Glomerular endothelial cell (primary cell): ENCODE data around the gene IL17C. TPM values are rescaled to one million over a fixed set of nuclear protein-coding genes. Genes with fewer than 3 reads are reported as not detected.

Experiments used
- DNase-seq: peaks from one replicate; pipeline ENCODE4 v3.0.0-alpha.2; 2011; ENCODE audit warnings: low read depth, low spot score; ENCODE audit errors: extremely low read depth
- total RNA-seq: library from RNA; depleted of rRNA; stranded (reverse); fragments of >200 nt; gene quantifications from 2 replicates; pipeline ENCODE4 v1.2.3, GENCODE V29; 2015

IL17C gene
- total RNA-seq, 1 donor from 2014 or later = not detected

- DNase-seq = no peak
Observed at GRCh38 chr16:88624977-88625576, 13.3 kb upstream of the IL17C start.

- DNase-seq = no peak
Observed at GRCh38 chr16:88626646-88627045, 11.7 kb upstream of the IL17C start.

- no peak for DNase-seq
Observed at GRCh38 chr16:88627531-88628411, 10.6 kb upstream of the IL17C start.

GRCh38 chr16:88628512-88628974, 9.8 kb upstream of the IL17C start:
- DNase-seq = no peak

GRCh38 chr16:88629835-88630234, 8.5 kb upstream of the IL17C start:
- no peak for DNase-seq

GRCh38 chr16:88630433-88630832, 7.9 kb upstream of the IL17C start:
- no peak for DNase-seq

- no peak for DNase-seq
Observed at GRCh38 chr16:88630941-88631340, 7.4 kb upstream of the IL17C start.

- no peak for DNase-seq
Observed at GRCh38 chr16:88631384-88631783, 7.0 kb upstream of the IL17C start.

- no peak for DNase-seq
Observed at GRCh38 chr16:88631920-88632586, 6.3 kb upstream of the IL17C start.

- no peak for DNase-seq
Observed at GRCh38 chr16:88632587-88632930, 5.8 kb upstream of the IL17C start.

GRCh38 chr16:88633684-88634140, 4.7 kb upstream of the IL17C start:
- DNase-seq = no peak

GRCh38 chr16:88634141-88634993, 4.0 kb upstream of the IL17C start:
- DNase-seq = no peak

GRCh38 chr16:88634994-88635670, 3.2 kb upstream of the IL17C start:
- no peak for DNase-seq

GRCh38 chr16:88635671-88636319, 2.6 kb upstream of the IL17C start:
- DNase-seq = no peak

- no peak for DNase-seq
Observed at GRCh38 chr16:88636488-88637265, 1.7 kb upstream of the IL17C start.

GRCh38 chr16:88639231-88640038, 1.1 kb downstream of the IL17C start:
- no peak for DNase-seq

- DNase-seq = no peak
Observed at GRCh38 chr16:88640039-88640495, 1.7 kb downstream of the IL17C start.
